SK-N-SH (cell line): ENCODE results near the gene ATP11A. TPM values are rescaled to one million over a fixed set of nuclear protein-coding genes. Genes with fewer than 3 reads are reported as not detected.

Experiments used
- CTCF ChIA-PET: fragments of 300-600, 350-600 bp; formaldehyde crosslinking; extraction: SDS; loops from one replicate; lab custom pipeline; 2021; lab: Yijun Ruan, JAX
- POLR2A ChIA-PET: fragments of 350-600 bp; sonication (Branson Sonifier 250); formaldehyde crosslinking; extraction: SDS; loops from one replicate; lab custom pipeline; 2020; ENCODE audit warnings: antibody characterized with exemption, inconsistent platforms; lab: Yijun Ruan, JAX
- DNase-seq: peaks from one replicate; pipeline ENCODE4 v3.0.0; 2012
- H2AFZ ChIP-seq: fragments of 200-600 bp; sonication (generic); 2 replicates; pipeline ENCODE4 v1.8.1; 2016; ENCODE audit warnings: antibody characterized with exemption, mild to moderate bottlenecking, low read depth
- H3F3A ChIP-seq: fragments of 200-600 bp; sonication (generic); replicated peaks from 2 replicates; pipeline ENCODE3; 2016; ENCODE audit warnings: antibody characterized with exemption, mild to moderate bottlenecking; ENCODE audit not compliant: insufficient read depth
- H3K27ac ChIP-seq, 2 experiments: fragments of 200-500 bp in 1 of 2; fragments of 200-600 bp in 1 of 2; sonication (Bioruptor generic) in 1 of 2; sonication (generic), shearing (Covaris generic) in 1 of 2; 2 replicates each; pipeline versions ENCODE4 v1.5.1 to v1.6.1; 2014 to 2016; ENCODE audit warnings: low read depth in 2 of 2, inconsistent platforms in 1 of 2, low read length in 1 of 2, mild to moderate bottlenecking in 1 of 2, mixed read lengths in 1 of 2
- H3K27me3 ChIP-seq: fragments of 200-600 bp; sonication (generic), shearing (Covaris generic); 2 replicates; pipeline ENCODE4 v1.6.1; 2016; ENCODE audit warnings: mixed run types; ENCODE audit not compliant: insufficient read depth
- H3K36me3 ChIP-seq, 2 experiments: fragments of 200-500 bp in 1 of 2; fragments of 200-600 bp in 1 of 2; sonication (Bioruptor generic) in 1 of 2; sonication (generic) in 1 of 2; replicated peaks in 1 of 2; 2 replicates each; pipeline versions ENCODE3 to v1.5.1; 2014 to 2016; ENCODE audit warnings: low read length in 1 of 2, mild to moderate bottlenecking in 1 of 2; ENCODE audit not compliant: insufficient read depth in 2 of 2, control insufficient read depth in 1 of 2
- H3K4me1 ChIP-seq, 2 experiments: fragments of 200-500 bp in 1 of 2; fragments of 200-600 bp in 1 of 2; sonication (Bioruptor generic) in 1 of 2; sonication (generic), shearing (Covaris generic) in 1 of 2; 2 replicates each; pipeline versions ENCODE4 v1.5.1 to v1.6.1; 2014 to 2016; ENCODE audit warnings: low read depth in 1 of 2, low read length in 1 of 2, mixed run types in 1 of 2; ENCODE audit not compliant: insufficient read depth in 2 of 2, control insufficient read depth in 1 of 2
- H3K4me2 ChIP-seq: fragments of 200-600 bp; sonication (generic), shearing (Covaris generic); 2 replicates; pipeline ENCODE4 v1.6.1; 2017; ENCODE audit warnings: mixed run types
- H3K4me3 ChIP-seq, 2 experiments: fragments of 200-500 bp in 1 of 2; fragments of 200-600 bp in 1 of 2; sonication (Bioruptor generic) in 1 of 2; sonication (generic), shearing (Covaris generic) in 1 of 2; 2 replicates each; pipeline versions ENCODE4 v1.5.1 to v1.8.1; 2014 to 2016; ENCODE audit warnings: low read depth in 2 of 2, inconsistent platforms in 1 of 2, low read length in 1 of 2, mild to moderate bottlenecking in 1 of 2, mixed read lengths in 1 of 2, moderate library complexity in 1 of 2
- H3K79me2 ChIP-seq: fragments of 200-600 bp; sonication (generic); 2 replicates; pipeline ENCODE4 v1.8.1; 2017; ENCODE audit warnings: mild to moderate bottlenecking; ENCODE audit not compliant: insufficient read depth
- H3K9ac ChIP-seq: fragments of 200-600 bp; sonication (generic); 2 replicates; pipeline ENCODE4 v1.6.1; 2017; ENCODE audit warnings: mixed run types
- H3K9me2 ChIP-seq: fragments of 200-600 bp; sonication (generic); 2 replicates; pipeline ENCODE4 v1.6.1; 2017; ENCODE audit warnings: mixed run types
- H3K9me3 ChIP-seq: fragments of 200-600 bp; sonication (generic); 2 replicates; pipeline ENCODE4 v1.6.1; 2017; ENCODE audit warnings: mixed run types, mild to moderate bottlenecking, moderate library complexity
- H4K20me1 ChIP-seq: fragments of 200-600 bp; sonication (generic); 2 replicates; pipeline ENCODE4 v1.6.1; 2017; ENCODE audit warnings: mild to moderate bottlenecking, mixed run types; ENCODE audit not compliant: insufficient read depth
- EZH2phosphoT487 ChIP-seq: fragments of 200-600 bp; sonication (generic); IDR thresholded peaks from 2 replicates; pipeline ENCODE4 v1.6.1; 2017; ENCODE audit warnings: low read depth, mixed run types, mild to moderate bottlenecking, antibody characterized with exemption, moderate library complexity, borderline replicate concordance
- FOSL2 ChIP-seq: IDR thresholded peaks from 2 replicates; pipeline ENCODE4 v1.4.0; 2012; ENCODE audit warnings: low read depth, mild to moderate bottlenecking, moderate library complexity, borderline replicate concordance
- GABPA ChIP-seq: IDR thresholded peaks from 2 replicates; pipeline ENCODE4 v1.4.0; 2012; ENCODE audit warnings: low read depth, mild to moderate bottlenecking
- GATA2 ChIP-seq: sonication (generic); formaldehyde crosslinking; IDR thresholded peaks from 2 replicates; pipeline ENCODE4 v1.5.0; 2020; ENCODE audit warnings: mild to moderate bottlenecking, missing genetic modification reagents
- IRF3 ChIP-seq: fragments of 150-350 bp; IDR thresholded peaks from 2 replicates; pipeline ENCODE4 v1.6.1; 2016; ENCODE audit warnings: mild to moderate bottlenecking, low read depth, low read length
- JUND ChIP-seq: IDR thresholded peaks from 2 replicates; pipeline ENCODE4 v1.4.0; 2012
- NRF1 ChIP-seq: IDR thresholded peaks from 2 replicates; pipeline ENCODE4 v1.6.1; 2012; ENCODE audit warnings: low read depth, mild to moderate bottlenecking, low read length
- POLR2AphosphoS5 ChIP-seq: IDR thresholded peaks from 2 replicates; pipeline ENCODE4 v1.6.1; 2012; ENCODE audit warnings: low read depth, low read length
- SIN3A ChIP-seq: IDR thresholded peaks from 2 replicates; pipeline ENCODE4 v1.6.1; 2012; ENCODE audit warnings: low read depth, mild to moderate bottlenecking, low read length, moderate library complexity, borderline replicate concordance
- TCF12 ChIP-seq: IDR thresholded peaks from 2 replicates; pipeline ENCODE4 v1.4.0; 2012
- ZBTB33 ChIP-seq: IDR thresholded peaks from 2 replicates; pipeline ENCODE4 v1.4.0; 2012; ENCODE audit warnings: low read depth, borderline replicate concordance
- WGBS: methylation state at CpG from one replicate; pipeline ENCODE4 v1.1.6; 2017; ENCODE audit warnings: low lambda C conversion rate; 5-methylcytosine and 5-hydroxymethylcytosine counted together
- polyA plus RNA-seq, 3 experiments: library from polyadenylated mRNA; depleted of rRNA; stranded (reverse); fragments of >200 nt; gene quantifications; 2 replicates each; pipeline ENCODE4 v1.2.3, GENCODE V29; 2012
- TF ChIP-seq, protein P1 (sequence below): fragments of 150-350 bp; IDR thresholded peaks from 2 replicates; pipeline ENCODE4 v1.6.1; 2017; ENCODE audit warnings: antibody characterized with exemption, low read length, low read depth, borderline replicate concordance
- TF ChIP-seq, protein P2 (sequence below): IDR thresholded peaks from 2 replicates; pipeline ENCODE4 v1.4.0; 2012; ENCODE audit warnings: low read depth
- TF ChIP-seq, protein P3 (sequence below): IDR thresholded peaks from 2 replicates; pipeline ENCODE4 v1.4.0; 2012; ENCODE audit warnings: low read depth, borderline replicate concordance

ATP11A gene
- polyA plus RNA-seq, 1 of the 3 experiments (the other 2 are of a cell fraction): 4.1 TPM

DNA sequence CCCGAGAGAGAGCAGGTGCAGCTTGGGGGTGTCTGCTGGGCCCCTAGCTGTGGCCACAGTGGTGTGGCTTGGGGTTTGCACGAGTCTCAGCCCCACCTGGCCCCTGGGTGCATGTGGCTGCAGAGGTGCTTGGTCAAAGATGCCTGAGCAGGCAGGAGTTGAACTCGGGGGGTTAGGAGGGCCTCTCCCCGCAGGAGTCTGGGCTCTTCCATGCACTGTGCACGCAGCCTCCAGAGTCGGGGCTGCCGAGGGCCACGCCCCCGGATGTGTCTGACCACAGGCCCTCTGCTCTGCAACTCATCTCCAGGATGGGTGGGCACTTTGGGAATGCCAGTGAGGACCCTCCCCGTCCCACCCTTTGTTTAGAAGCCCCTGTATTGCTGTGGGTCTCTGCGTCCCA, 187.7 kb downstream of the ATP11A start:
- no peak overlapping the region for H3K4me3 ChIP-seq
- H3K4me2 ChIP-seq: no peak overlapping the region
- TF ChIP-seq POLR2AphosphoS5 (no peak), EZH2phosphoT487 (no peak), JUND (no peak), ZBTB33 (no peak), NRF1 (no peak), SIN3A (no peak), FOSL2 (no peak), TCF12 (no peak), GATA2 (CRISPR knock-in tag) (no peak), GABPA (no peak), IRF3 (no peak)
- TF ChIP-seq, protein P1, sequence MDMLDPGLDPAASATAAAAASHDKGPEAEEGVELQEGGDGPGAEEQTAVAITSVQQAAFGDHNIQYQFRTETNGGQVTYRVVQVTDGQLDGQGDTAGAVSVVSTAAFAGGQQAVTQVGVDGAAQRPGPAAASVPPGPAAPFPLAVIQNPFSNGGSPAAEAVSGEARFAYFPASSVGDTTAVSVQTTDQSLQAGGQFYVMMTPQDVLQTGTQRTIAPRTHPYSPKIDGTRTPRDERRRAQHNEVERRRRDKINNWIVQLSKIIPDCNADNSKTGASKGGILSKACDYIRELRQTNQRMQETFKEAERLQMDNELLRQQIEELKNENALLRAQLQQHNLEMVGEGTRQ: no peak
- TF ChIP-seq, protein P2, sequence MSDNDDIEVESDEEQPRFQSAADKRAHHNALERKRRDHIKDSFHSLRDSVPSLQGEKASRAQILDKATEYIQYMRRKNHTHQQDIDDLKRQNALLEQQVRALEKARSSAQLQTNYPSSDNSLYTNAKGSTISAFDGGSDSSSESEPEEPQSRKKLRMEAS: no peak
- TF ChIP-seq, protein P3, sequence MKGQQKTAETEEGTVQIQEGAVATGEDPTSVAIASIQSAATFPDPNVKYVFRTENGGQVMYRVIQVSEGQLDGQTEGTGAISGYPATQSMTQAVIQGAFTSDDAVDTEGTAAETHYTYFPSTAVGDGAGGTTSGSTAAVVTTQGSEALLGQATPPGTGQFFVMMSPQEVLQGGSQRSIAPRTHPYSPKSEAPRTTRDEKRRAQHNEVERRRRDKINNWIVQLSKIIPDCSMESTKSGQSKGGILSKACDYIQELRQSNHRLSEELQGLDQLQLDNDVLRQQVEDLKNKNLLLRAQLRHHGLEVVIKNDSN: no peak
- no peaks in the 10 kb centered on the region for H4K20me1 ChIP-seq
- no peak overlapping the region for H3K27ac ChIP-seq
- WGBS: 96% methylated on average over 3 of the region's 11 CpGs
- no peak overlapping the region for H3K9ac ChIP-seq
- no peaks in the 10 kb centered on the region for H3K27me3 ChIP-seq
- CTCF ChIA-PET: no interaction called here
- H3K79me2 ChIP-seq: no peaks in the 10 kb centered on the region
- H3K4me1 ChIP-seq: peaks cover 0 to 8% of the 10 kb centered on the region in 2 experiments; a peak in 1 of 4 replicates
- no peaks in the 10 kb centered on the region for H3K9me3 ChIP-seq
- H3K36me3 ChIP-seq: peaks cover 0 to 11% of the 10 kb centered on the region in 2 experiments
- no peak for DNase-seq
- peaks cover 4% of the 10 kb centered on the region for H3F3A ChIP-seq
- no peaks in the 10 kb centered on the region for H3K9me2 ChIP-seq
- POLR2A ChIA-PET: no interaction called here
- H2AFZ ChIP-seq: no peak overlapping the region
